Panc1 (cell line): ENCODE results near the gene UPK3BL1.
"Not testable (repeated sequence)": the region's sequence is repeated elsewhere in the genome, so short reads cannot be mapped to it uniquely, and the experiment has no call there.

Source experiments
- CTCF ChIP-seq: fragments of 450-650 bp; IDR thresholded peaks from 2 replicates; pipeline ENCODE4 v1.5.1; 2017; ENCODE audit warnings: mild to moderate bottlenecking
- POLR2AphosphoS5 ChIP-seq: IDR thresholded peaks from 2 replicates; pipeline ENCODE4 v1.6.1; 2012; ENCODE audit warnings: mild to moderate bottlenecking, low read depth, low read length, moderate library complexity
- REST ChIP-seq, 2 experiments: IDR thresholded peaks; 2 replicates each; pipeline ENCODE4 v1.6.1; 2011 to 2012; ENCODE audit warnings: low read depth in 2 of 2, control low read depth in 1 of 2, low read length in 1 of 2, mild to moderate bottlenecking in 1 of 2, moderate library complexity in 1 of 2; ENCODE audit not compliant: insufficient read depth in 1 of 2
- TCF7L2 ChIP-seq: IDR thresholded peaks from 2 replicates; pipeline ENCODE4 v1.6.1; 2011; ENCODE audit warnings: mild to moderate bottlenecking, low read depth, low read length, inconsistent platforms

GRCh38 chr7:102609734-102610133 is 32.9 kb downstream of the UPK3BL1 start:
- not testable (repeated sequence) for TF ChIP-seq CTCF; TCF7L2; POLR2AphosphoS5; REST (IDR thresholded peaks at IDR 0.05; ENCODE audit: insufficient read depth in 1 of 2, low read depth in 2 of 2, low read length in 1 of 2)
